GDM1 (cell line): ENCODE results near the gene SLC6A12.
"Not testable (repeated sequence)": the region's sequence is repeated elsewhere in the genome, so short reads cannot be mapped to it uniquely, and the experiment has no call there.

Experiments
- DNase-seq: peaks from one replicate; lab custom pipeline; 2025; lab: John Stamatoyannopoulos, UW

SLC6A12 gene

GRCh38 chr12:217029-217428 lies 3.1 kb upstream of the SLC6A12 start:
- not testable (repeated sequence) for DNase-seq

- DNase-seq, result no peak
Measured at GRCh38 chr12:215116-215515, 1.2 kb upstream of the SLC6A12 start.

- no peak for DNase-seq
Measured at GRCh38 chr12:213527-213932, 427 bp downstream of the SLC6A12 start.

GRCh38 chr12:212715-213526 lies 1.0 kb downstream of the SLC6A12 start:
- DNase-seq, result no peak

- DNase-seq, result no peak
Measured at GRCh38 chr12:212415-212714, 1.6 kb downstream of the SLC6A12 start.

- no peak for DNase-seq
Measured at GRCh38 chr12:211639-212414, 2.1 kb downstream of the SLC6A12 start.

- DNase-seq, result no peak
Measured at GRCh38 chr12:211142-211465, 2.9 kb downstream of the SLC6A12 start.

- no peak for DNase-seq
Measured at GRCh38 chr12:210277-211141, 3.4 kb downstream of the SLC6A12 start.

- no peak for DNase-seq
Measured at GRCh38 chr12:209851-210250, 4.1 kb downstream of the SLC6A12 start.

GRCh38 chr12:209246-209645 lies 4.7 kb downstream of the SLC6A12 start:
- DNase-seq, result no peak

GRCh38 chr12:208813-209212 lies 5.1 kb downstream of the SLC6A12 start:
- DNase-seq, result no peak

- no peak for DNase-seq
Measured at GRCh38 chr12:207804-208203, 6.2 kb downstream of the SLC6A12 start.

GRCh38 chr12:206746-207440 lies 7.1 kb downstream of the SLC6A12 start:
- DNase-seq, result no peak

- no peak for DNase-seq
Measured at GRCh38 chr12:205026-205425, 8.9 kb downstream of the SLC6A12 start.

- no peak for DNase-seq
Measured at GRCh38 chr12:204261-204678, 9.7 kb downstream of the SLC6A12 start.

- DNase-seq, result no peak
Measured at GRCh38 chr12:203462-204260, 10.3 kb downstream of the SLC6A12 start.

GRCh38 chr12:203074-203461 lies 10.9 kb downstream of the SLC6A12 start:
- no peak for DNase-seq

- DNase-seq, result no peak
Measured at GRCh38 chr12:202081-202731, 11.8 kb downstream of the SLC6A12 start.

- no peak for DNase-seq
Measured at GRCh38 chr12:201361-201760, 12.6 kb downstream of the SLC6A12 start.

- no peak for DNase-seq
Measured at GRCh38 chr12:198705-199104, 15.3 kb downstream of the SLC6A12 start.
